Endothelial cell of umbilical vein (primary cell): ENCODE results near the gene ZNF423. TPM values are rescaled to one million over a fixed set of nuclear protein-coding genes. Genes with fewer than 3 reads are reported as not detected.

ENCODE experiments used
- BruUV-seq: library from RNA; stranded (reverse); fragments of 400-500 nt; replicated peaks from 2 replicates; lab custom pipeline; 2021; lab: Mats Ljungman, UMichigan
- CTCF ChIA-PET: fragments of 300-600, 350-600 bp; sonication (Branson Sonifier 250); formaldehyde crosslinking; loops from one replicate; lab custom pipeline; 2021; ENCODE audit warnings: antibody characterized with exemption, inconsistent platforms; lab: Charles Lee
- POLR2A ChIA-PET: fragments of 300-600, 350-600 bp; sonication (Branson Sonifier 250); formaldehyde crosslinking; loops from one replicate; lab custom pipeline; 2021; ENCODE audit warnings: antibody characterized with exemption, inconsistent platforms; lab: Charles Lee
- DNase-seq: peaks from one replicate; pipeline ENCODE4 v3.0.0-alpha.2; 2011; ENCODE audit warnings: low read depth, low spot score
- FAIRE-seq: peaks from 2 replicates; lab custom pipeline; 2011; peaks lifted over from hg19 to GRCh38; lab: Jason Lieb, UNC
- H2AFZ ChIP-seq: 2 replicates; pipeline ENCODE4 v1.6.0; 2012; ENCODE audit warnings: low read depth, low read length, control low read depth, inconsistent platforms
- H3K27ac ChIP-seq: 2 replicates; pipeline ENCODE4 v1.5.1; 2011; ENCODE audit warnings: low read depth, mild to moderate bottlenecking, control low read depth, low read length, moderate library complexity; ENCODE audit not compliant: insufficient read depth
- H3K27me3 ChIP-seq, 2 experiments: 2 replicates each; pipeline versions ENCODE4 v1.6.0 to v1.6.1; 2011; ENCODE audit warnings: low read length in 2 of 2, mixed read lengths in 1 of 2; ENCODE audit not compliant: control insufficient read depth in 2 of 2, insufficient read depth in 2 of 2
- H3K36me3 ChIP-seq, 2 experiments: 2 replicates in 1 of 2; 3 replicates in 1 of 2; pipeline ENCODE4 v1.5.1; 2011; ENCODE audit warnings: low read length in 2 of 2, mild to moderate bottlenecking in 1 of 2, moderate library complexity in 1 of 2; ENCODE audit not compliant: control insufficient read depth in 2 of 2, insufficient read depth in 2 of 2; ENCODE audit errors: extremely low read depth in 1 of 2
- H3K4me1 ChIP-seq: 3 replicates; pipeline ENCODE4 v1.5.1; 2011; ENCODE audit warnings: mild to moderate bottlenecking, low read length; ENCODE audit not compliant: control insufficient read depth, insufficient read depth; ENCODE audit errors: extremely low read depth
- H3K4me2 ChIP-seq: 2 replicates; pipeline ENCODE4 v1.6.1; 2011; ENCODE audit warnings: low read length, control low read depth, mixed read lengths; ENCODE audit not compliant: insufficient read depth
- H3K4me3 ChIP-seq, 3 experiments: fragments of 200-600 bp in 1 of 3; sonication (generic), shearing (Covaris generic) in 1 of 3; replicated peaks in 1 of 3; 2 replicates each; pipeline ENCODE4 v1.5.1; 2011 to 2016; ENCODE audit warnings: control low read depth in 3 of 3, low read length in 3 of 3, mild to moderate bottlenecking in 2 of 3, inconsistent platforms in 1 of 3, low read depth in 1 of 3, moderate library complexity in 1 of 3; ENCODE audit not compliant: insufficient read depth in 1 of 3
- H3K79me2 ChIP-seq: 2 replicates; pipeline ENCODE4 v1.6.0; 2012; ENCODE audit warnings: low read length, inconsistent platforms; ENCODE audit not compliant: control insufficient read depth, insufficient read depth
- H3K9ac ChIP-seq: replicated peaks from 2 replicates; pipeline ENCODE3; 2011; ENCODE audit warnings: low read length, control low read depth; ENCODE audit not compliant: insufficient read depth; ENCODE audit errors: extremely low read depth
- H3K9me1 ChIP-seq: replicated peaks from 3 replicates; pipeline ENCODE4 v1.6.0; 2011; ENCODE audit warnings: mild to moderate bottlenecking, low read length; ENCODE audit not compliant: control insufficient read depth, insufficient read depth; ENCODE audit errors: extremely low read depth
- H3K9me3 ChIP-seq: replicated peaks from 2 replicates; pipeline ENCODE4 v1.5.1; 2012; ENCODE audit warnings: low read length, inconsistent platforms; ENCODE audit not compliant: control insufficient read depth, insufficient read depth
- H4K20me1 ChIP-seq: replicated peaks from 2 replicates; pipeline ENCODE3; 2011; ENCODE audit warnings: mild to moderate bottlenecking, low read length; ENCODE audit not compliant: control insufficient read depth, insufficient read depth; ENCODE audit errors: extremely low read depth
- GATA2 ChIP-seq: IDR thresholded peaks from 2 replicates; pipeline ENCODE4 v1.7.0; 2011; ENCODE audit warnings: low read depth, mild to moderate bottlenecking, moderate library complexity, mixed read lengths, low read length; ENCODE audit not compliant: insufficient read length, insufficient read depth
- JUN ChIP-seq: IDR thresholded peaks from 2 replicates; pipeline ENCODE4 v1.6.1; 2011; ENCODE audit warnings: borderline replicate concordance, low read depth; ENCODE audit not compliant: insufficient read length, insufficient read depth
- MYC ChIP-seq: IDR thresholded peaks from one replicate; pipeline ENCODE4 v1.6.1; 2011; ENCODE audit warnings: mild to moderate bottlenecking, low read depth, low read length
- POLR2A ChIP-seq: IDR thresholded peaks from 2 replicates; pipeline ENCODE4 v1.6.1; 2012; ENCODE audit warnings: low read depth, mild to moderate bottlenecking, control low read depth, low read length
- POLR2AphosphoS5 ChIP-seq: IDR thresholded peaks from 2 replicates; pipeline ENCODE4 v1.6.1; 2012; ENCODE audit warnings: low read depth, mild to moderate bottlenecking, control low read depth, low read length, moderate library complexity; ENCODE audit not compliant: insufficient read depth
- dilution Hi-C: fragments of 300-500 bp; cut with MboI; formaldehyde crosslinking; loops from one replicate; pipeline ENCODE4 v1.15.0; 2019; ENCODE audit warnings: low sequenced_read_pairs; ENCODE audit not compliant: extremely low pct_ligation_motif_present
- intact Hi-C: fragments of 100-400 bp; cut with micrococcal nuclease; formaldehyde crosslinking; loops from one replicate; pipeline ENCODE4 v1.10.0; 2022
- polyA plus RNA-seq, 4 experiments: library from polyadenylated mRNA; depleted of rRNA in 3 of 4; stranded (reverse) in 3 of 4; unstranded in 1 of 4; fragments of >200 nt; gene quantifications; 2 replicates each; pipeline versions ENCODE4 v1.2.1 to v1.2.3, GENCODE V29; 2011 to 2012; ENCODE audit warnings: missing spikeins in 1 of 4
- total RNA-seq: library from RNA; stranded (reverse); gene quantifications from 2 replicates; pipeline ENCODE4 v1.2.3, GENCODE V29; 2021
- TF ChIP-seq, protein P1 (sequence below): IDR thresholded peaks from 2 replicates; pipeline ENCODE4 v1.6.1; 2011; ENCODE audit not compliant: insufficient read depth, insufficient read length
- TF ChIP-seq, protein P2 (sequence below), 2 donors: IDR thresholded peaks; 1 replicate in 1 of 2; 2 replicates in 1 of 2; pipeline ENCODE4 v1.5.1; 2011; ENCODE audit warnings: low read length in 2 of 2, mild to moderate bottlenecking in 2 of 2, moderate library complexity in 2 of 2, control low read depth in 1 of 2, inconsistent platforms in 1 of 2, low read depth in 1 of 2; ENCODE audit not compliant: insufficient read depth in 1 of 2; ENCODE audit errors: extremely low read depth in 1 of 2

ZNF423 gene
- total and polyA plus RNA-seq, 2 donors (not counting 3 experiments of a cell fraction or from before 2014, with no cell fraction given), result 2.2 to 8.1 TPM

DNA sequence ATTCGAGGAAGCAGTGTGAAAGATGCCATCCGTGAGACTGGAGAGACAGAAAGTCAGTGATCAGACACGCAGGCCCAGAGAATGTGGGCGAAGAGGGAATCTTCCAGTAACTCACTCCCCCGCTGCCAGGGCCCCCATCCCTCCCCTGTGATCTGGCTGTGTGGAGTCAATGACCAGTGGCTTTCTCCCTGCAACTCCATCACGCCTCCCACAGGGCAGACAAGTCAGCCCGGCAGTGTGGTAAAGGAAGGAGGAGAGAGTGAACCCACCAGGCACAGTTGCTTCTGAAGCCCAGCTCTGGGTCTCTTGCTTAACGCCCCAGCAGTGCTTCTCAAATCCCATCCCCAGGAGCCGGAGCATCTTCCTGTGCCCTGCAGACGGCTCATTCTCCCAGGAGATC, 142.1 kb downstream of the ZNF423 start:
- ChIA-PET CTCF (no interaction called here), POLR2A (no interaction called here)
- Histone ChIP-seq H3K4me3 (no peak overlapping the region), H4K20me1 (no peaks in the 10 kb centered on the region), H3K27me3 (no peaks in the 10 kb centered on the region), H3K9me1 (no peaks in the 10 kb centered on the region), H3K9me3 (no peaks in the 10 kb centered on the region), H3K36me3 (no peaks in the 10 kb centered on the region), H3K4me1 (no peaks in the 10 kb centered on the region), H3K79me2 (no peaks in the 10 kb centered on the region), H3K9ac (no peak overlapping the region), H3K27ac (no peak overlapping the region), H2AFZ (no peak overlapping the region), H3K4me2 (no peak overlapping the region)
- BruUV-seq, result no TSS peak
- dilution Hi-C loops, result no loop called here
- FAIRE-seq (no peak), DNase-seq (no peak)
- intact Hi-C loops, result no loop called here
- TF ChIP-seq MYC, result no peak
- no peak for TF ChIP-seq GATA2
- TF ChIP-seq, protein P1, sequence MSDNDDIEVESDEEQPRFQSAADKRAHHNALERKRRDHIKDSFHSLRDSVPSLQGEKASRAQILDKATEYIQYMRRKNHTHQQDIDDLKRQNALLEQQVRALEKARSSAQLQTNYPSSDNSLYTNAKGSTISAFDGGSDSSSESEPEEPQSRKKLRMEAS, result no peak
- no peak for TF ChIP-seq POLR2A
- no peak for TF ChIP-seq JUN
- TF ChIP-seq, protein P2, sequence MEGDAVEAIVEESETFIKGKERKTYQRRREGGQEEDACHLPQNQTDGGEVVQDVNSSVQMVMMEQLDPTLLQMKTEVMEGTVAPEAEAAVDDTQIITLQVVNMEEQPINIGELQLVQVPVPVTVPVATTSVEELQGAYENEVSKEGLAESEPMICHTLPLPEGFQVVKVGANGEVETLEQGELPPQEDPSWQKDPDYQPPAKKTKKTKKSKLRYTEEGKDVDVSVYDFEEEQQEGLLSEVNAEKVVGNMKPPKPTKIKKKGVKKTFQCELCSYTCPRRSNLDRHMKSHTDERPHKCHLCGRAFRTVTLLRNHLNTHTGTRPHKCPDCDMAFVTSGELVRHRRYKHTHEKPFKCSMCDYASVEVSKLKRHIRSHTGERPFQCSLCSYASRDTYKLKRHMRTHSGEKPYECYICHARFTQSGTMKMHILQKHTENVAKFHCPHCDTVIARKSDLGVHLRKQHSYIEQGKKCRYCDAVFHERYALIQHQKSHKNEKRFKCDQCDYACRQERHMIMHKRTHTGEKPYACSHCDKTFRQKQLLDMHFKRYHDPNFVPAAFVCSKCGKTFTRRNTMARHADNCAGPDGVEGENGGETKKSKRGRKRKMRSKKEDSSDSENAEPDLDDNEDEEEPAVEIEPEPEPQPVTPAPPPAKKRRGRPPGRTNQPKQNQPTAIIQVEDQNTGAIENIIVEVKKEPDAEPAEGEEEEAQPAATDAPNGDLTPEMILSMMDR (IDR thresholded peaks at IDR 0.05; ENCODE audit: extremely low read depth in 1 of 2, insufficient read depth in 1 of 2, low read depth in 1 of 2, low read length in 2 of 2), result no peak
- TF ChIP-seq POLR2AphosphoS5, result no peak
